ENCODE measurements around the gene U2AF1L4.

U2AF1L4 gene

GRCh38 chr19:35755550-35756376 lies 10.5 kb upstream of the U2AF1L4 start:
- Mint-ChIP-seq H3K4me3 (peak overlapping the region; percentile 57), H3K9me3 (no peaks in the 10 kb centered on the region), H3K27me3 (peaks cover 8% of the 10 kb centered on the region), H3K36me3 (ENCODE audit: low read depth) (peaks cover 55% of the 10 kb centered on the region), H3K4me1 (ENCODE audit: low read depth) (peaks cover 36% of the 10 kb centered on the region), H3K27ac (no peak overlapping the region)
- DNase-seq, result peak; percentile 75

DNA sequence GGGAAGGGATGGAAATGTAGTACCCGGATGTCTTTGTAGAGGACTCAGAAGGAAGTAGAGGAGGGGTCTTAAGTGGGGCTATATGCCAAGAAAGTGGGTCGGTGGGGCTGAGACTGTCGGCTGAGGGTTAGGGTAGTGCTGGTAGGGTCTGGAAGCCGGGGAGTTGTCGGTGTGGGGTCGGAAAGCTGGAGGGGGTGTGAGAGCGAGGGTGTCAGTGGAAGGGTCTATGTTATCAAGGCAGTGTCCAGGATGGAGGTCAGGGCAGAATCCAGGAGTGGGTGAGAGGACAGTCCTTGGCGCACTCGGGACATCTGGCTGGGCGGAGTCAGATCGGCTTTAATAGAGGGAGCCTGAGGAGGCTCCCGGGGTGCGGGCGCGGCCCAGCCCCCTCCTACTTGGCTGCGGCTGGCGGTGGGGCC lies 9.9 kb upstream of the U2AF1L4 start:
- no peaks in the 10 kb centered on the region for H3K9me3 Mint-ChIP-seq
- H3K27ac Mint-ChIP-seq, result peak overlapping the region; percentile 14
- DNase-seq, result no peak
- peaks cover 50% of the 10 kb centered on the region for H3K36me3 Mint-ChIP-seq (ENCODE audit: low read depth)
- peaks cover 8% of the 10 kb centered on the region for H3K27me3 Mint-ChIP-seq
- peaks cover 36% of the 10 kb centered on the region for H3K4me1 Mint-ChIP-seq (ENCODE audit: low read depth)
- H3K4me3 Mint-ChIP-seq, result no peak overlapping the region

GRCh38 chr19:35754370-35755130 lies 9.3 kb upstream of the U2AF1L4 start:
- H3K4me1 Mint-ChIP-seq (ENCODE audit: low read depth), result peaks cover 35% of the 10 kb centered on the region
- H3K36me3 Mint-ChIP-seq (ENCODE audit: low read depth), result peaks cover 45% of the 10 kb centered on the region
- H3K27ac Mint-ChIP-seq, result no peak overlapping the region
- DNase-seq, result no peak
- H3K9me3 Mint-ChIP-seq, result no peaks in the 10 kb centered on the region
- H3K27me3 Mint-ChIP-seq, result peaks cover 8% of the 10 kb centered on the region
- H3K4me3 Mint-ChIP-seq, result no peak overlapping the region

- DNase-seq, result no peak
- peaks cover 39% of the 10 kb centered on the region for H3K36me3 Mint-ChIP-seq (ENCODE audit: low read depth)
- H3K4me1 Mint-ChIP-seq (ENCODE audit: low read depth), result peaks cover 32% of the 10 kb centered on the region
- peaks cover 8% of the 10 kb centered on the region for H3K27me3 Mint-ChIP-seq
- H3K27ac Mint-ChIP-seq, result no peak overlapping the region
- H3K9me3 Mint-ChIP-seq, result no peaks in the 10 kb centered on the region
- no peak overlapping the region for H3K4me3 Mint-ChIP-seq
Observed at GRCh38 chr19:35753634-35754369, 8.6 kb upstream of the U2AF1L4 start.

GRCh38 chr19:35752746-35753350 lies 7.6 kb upstream of the U2AF1L4 start:
- Mint-ChIP-seq H3K9me3 (no peaks in the 10 kb centered on the region), H3K27me3 (peaks cover 8% of the 10 kb centered on the region), H3K4me1 (ENCODE audit: low read depth) (peaks cover 38% of the 10 kb centered on the region), H3K4me3 (no peak overlapping the region), H3K27ac (no peak overlapping the region), H3K36me3 (ENCODE audit: low read depth) (peaks cover 39% of the 10 kb centered on the region)
- no peak for DNase-seq

DNA sequence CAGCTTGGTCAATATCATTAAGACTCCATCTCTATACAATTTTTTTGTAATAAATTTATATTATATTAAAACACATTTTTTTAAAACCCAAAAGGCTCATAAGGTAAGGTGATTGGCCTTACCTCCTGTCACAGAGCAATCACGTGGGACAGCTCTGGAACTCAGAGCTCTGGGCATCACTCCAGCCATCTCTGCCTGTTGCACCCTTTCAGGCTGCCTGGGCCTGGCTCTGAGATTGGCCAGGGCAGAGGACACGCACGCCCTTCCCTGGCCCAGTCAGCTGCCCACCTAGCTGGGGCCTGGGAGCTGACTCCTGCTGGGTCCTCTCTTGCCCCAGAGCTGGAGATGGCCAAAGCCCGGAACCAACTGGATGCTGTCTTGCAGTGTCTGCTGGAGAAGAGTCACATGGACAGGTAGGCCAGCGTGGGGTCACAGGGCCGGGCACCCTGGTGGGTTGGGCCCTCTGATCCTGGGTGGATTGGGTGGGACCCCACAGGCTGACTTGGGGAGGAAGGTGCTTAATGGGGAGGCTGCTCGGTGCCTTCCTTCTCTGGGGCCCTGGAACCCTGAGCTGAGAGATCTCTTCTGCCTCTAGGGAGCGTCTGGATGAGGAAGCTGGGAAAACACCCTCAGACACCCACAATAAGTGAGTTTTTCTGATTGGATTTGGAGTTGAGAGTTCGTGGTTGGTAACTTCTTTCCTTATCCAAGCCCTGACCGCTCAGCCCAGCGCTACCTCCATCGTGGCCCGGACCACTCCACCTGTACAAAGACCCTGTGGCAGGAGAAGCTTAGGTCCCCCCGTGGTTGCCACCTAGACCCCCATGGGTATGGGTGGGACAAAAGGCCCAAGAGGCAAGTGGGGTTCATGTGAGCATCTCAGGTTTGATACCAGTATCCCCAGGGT lies 6.9 kb upstream of the U2AF1L4 start:
- Mint-ChIP-seq H3K27me3 (peaks cover 8% of the 10 kb centered on the region), H3K4me3 (no peak overlapping the region), H3K27ac (no peak overlapping the region), H3K4me1 (ENCODE audit: low read depth) (peaks cover 38% of the 10 kb centered on the region), H3K9me3 (no peaks in the 10 kb centered on the region), H3K36me3 (ENCODE audit: low read depth) (peaks cover 43% of the 10 kb centered on the region)
- no peak for DNase-seq

- Mint-ChIP-seq H3K9me3 (no peaks in the 10 kb centered on the region), H3K27me3 (peaks cover 1% of the 10 kb centered on the region), H3K27ac (peak overlapping the region; percentile 38), H3K4me3 (peak overlapping the region; percentile 41), H3K36me3 (ENCODE audit: low read depth) (peaks cover 51% of the 10 kb centered on the region), H3K4me1 (ENCODE audit: low read depth) (peaks cover 40% of the 10 kb centered on the region)
- no peak for DNase-seq
Observed at GRCh38 chr19:35750167-35750566, 4.9 kb upstream of the U2AF1L4 start.

- Mint-ChIP-seq H3K27ac (peak within 1 kb of the TSS; percentile 98), H3K36me3 (ENCODE audit: low read depth) (peaks cover 49% of the 10 kb centered on the region), H3K4me1 (ENCODE audit: low read depth) (peaks cover 49% of the 10 kb centered on the region)
Observed at GRCh38 chr19:35748106-35749020, 3.1 kb upstream of the U2AF1L4 start, which contains the start of gene LIN37. Gene LIN37, plus strand, starts transcription at chr19:35748576. Its CDS starts 149 bp downstream, at chr19:35748725.

GRCh38 chr19:35746531-35746930 lies 1.3 kb upstream of the U2AF1L4 start:
- H3K4me1 Mint-ChIP-seq (ENCODE audit: low read depth), result peaks cover 64% of the 10 kb centered on the region
- H3K36me3 Mint-ChIP-seq (ENCODE audit: low read depth), result peaks cover 51% of the 10 kb centered on the region
- DNase-seq, result no peak
- H3K27ac Mint-ChIP-seq, result peak overlapping the region; percentile 100
- H3K9me3 Mint-ChIP-seq, result no peaks in the 10 kb centered on the region
- no peaks in the 10 kb centered on the region for H3K27me3 Mint-ChIP-seq
- H3K4me3 Mint-ChIP-seq, result peak overlapping the region; percentile 99

More at GRCh38 chr19:35748106-35749020, 3.1 kb upstream of the U2AF1L4 start, which contains the start of gene LIN37:
- Mint-ChIP-seq H3K4me3 (peak within 1 kb of the TSS; percentile 97), H3K9me3 (no peaks in the 10 kb centered on the region), H3K27me3 (no peaks in the 10 kb centered on the region)
- peak; percentile 96 for DNase-seq

DNA sequence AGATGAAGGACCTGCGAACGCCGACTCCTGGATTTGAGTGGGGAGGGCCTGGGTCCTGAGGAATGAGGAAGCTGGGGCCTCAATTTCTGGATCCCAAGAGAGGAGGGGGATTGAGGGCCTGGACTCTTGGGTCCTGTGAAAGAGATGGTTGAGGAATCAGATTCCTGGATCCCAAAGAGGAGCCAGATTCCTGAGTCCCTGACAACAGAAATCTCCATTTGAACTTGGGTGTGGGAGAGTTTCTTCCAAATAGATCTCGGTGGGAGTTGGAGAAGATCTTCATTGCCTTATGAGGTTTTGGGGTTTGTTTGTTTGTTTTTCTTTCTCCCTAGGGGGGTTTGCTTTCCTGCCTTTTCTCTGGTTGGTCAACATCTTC lies 857 bp upstream of the U2AF1L4 start:
- no peaks in the 10 kb centered on the region for H3K27me3 Mint-ChIP-seq
- no peaks in the 10 kb centered on the region for H3K9me3 Mint-ChIP-seq
- DNase-seq, result no peak
- H3K4me3 Mint-ChIP-seq, result peak overlapping the region; percentile 99
- peaks cover 65% of the 10 kb centered on the region for H3K4me1 Mint-ChIP-seq (ENCODE audit: low read depth)
- H3K36me3 Mint-ChIP-seq (ENCODE audit: low read depth), result peaks cover 52% of the 10 kb centered on the region
- peak overlapping the region; percentile 100 for H3K27ac Mint-ChIP-seq

DNA sequence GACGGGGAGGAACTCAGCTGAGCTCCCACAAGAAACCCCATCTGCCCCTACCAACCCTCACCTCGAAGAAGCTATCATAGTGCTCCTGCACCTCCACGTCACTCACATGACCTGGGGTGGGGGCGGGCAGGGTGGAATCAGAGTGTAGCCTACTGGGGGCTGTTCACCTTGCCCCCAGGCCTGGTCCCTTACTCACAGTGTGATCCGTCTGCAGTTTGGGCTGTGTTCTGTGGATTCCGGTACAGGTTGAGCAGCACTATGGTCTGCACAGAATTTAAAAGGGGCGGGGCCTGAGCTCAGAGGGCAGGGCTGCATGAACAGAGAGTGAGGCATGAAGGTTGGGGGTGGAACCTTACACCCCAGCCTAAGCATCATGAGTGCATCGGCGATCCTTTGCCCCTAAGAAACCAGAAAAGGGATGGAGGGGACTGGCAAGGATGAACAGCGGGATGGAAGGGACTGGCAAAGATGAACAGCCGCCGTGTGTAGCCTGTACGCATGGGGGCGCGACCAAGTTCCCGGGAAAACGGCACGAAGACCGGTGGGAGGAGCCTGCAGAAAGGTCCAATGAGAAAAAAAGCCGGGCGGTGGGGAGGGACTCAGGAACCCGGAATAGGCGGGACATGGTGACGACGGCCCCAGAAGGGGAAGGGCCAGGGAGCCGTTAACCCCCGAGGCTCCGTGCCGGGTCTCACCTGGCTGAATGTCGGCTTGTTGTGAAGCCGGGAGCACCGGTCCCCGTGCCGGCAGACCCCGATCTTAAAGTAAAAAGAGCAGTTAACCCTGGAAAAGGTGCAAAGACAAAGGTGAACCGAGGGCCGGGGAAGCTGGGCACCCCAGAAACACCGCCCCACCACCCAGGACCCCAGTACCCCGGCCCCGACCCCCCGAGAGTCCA lies 539 bp downstream of the U2AF1L4 start:
- peak overlapping the region; percentile 100 for H3K27ac Mint-ChIP-seq
- H3K9me3 Mint-ChIP-seq, result no peaks in the 10 kb centered on the region
- H3K27me3 Mint-ChIP-seq, result no peaks in the 10 kb centered on the region
- peaks cover 62% of the 10 kb centered on the region for H3K36me3 Mint-ChIP-seq (ENCODE audit: low read depth)
- DNase-seq, result peak; percentile 93
- H3K4me3 Mint-ChIP-seq, result peak overlapping the region; percentile 99
- peaks cover 66% of the 10 kb centered on the region for H3K4me1 Mint-ChIP-seq (ENCODE audit: low read depth)

Data from activated T-cell treated with anti-CD3 and anti-CD28 coated beads, Interleukin-2, amount 50 U/mL, for 24 hours (primary cell).